A549 (cell line): ENCODE results near the gene KRT17. TPM values are rescaled to one million over a fixed set of nuclear protein-coding genes. Genes with fewer than 3 reads are reported as not detected.

Experiments used
- ATAC-seq, 2 experiments: fragments of 200-7000 bp in 1 of 2; fragments of >200 bp in 1 of 2; cut with Nextera tagmentation in 1 of 2; cut with Tn5 transposase in 1 of 2; 3 replicates each; pipeline versions ENCODE4 v1.8.0 to v1.9.1; 2018 to 2020; ENCODE audit warnings: mild to moderate bottlenecking in 1 of 2, moderate library complexity in 1 of 2
- CTCF ChIA-PET: fragments of 300-600 bp; sonication (Branson Sonifier 250); formaldehyde crosslinking; extraction: SDS; loops from one replicate; lab custom pipeline; 2021; ENCODE audit warnings: antibody characterized with exemption, inconsistent platforms; lab: Yijun Ruan, JAX
- POLR2A ChIA-PET: fragments of 350-600 bp; formaldehyde crosslinking; extraction: SDS; loops from one replicate; lab custom pipeline; 2021; ENCODE audit warnings: antibody characterized with exemption, inconsistent platforms; lab: Yijun Ruan, JAX
- DNase-seq, 2 experiments: peaks; one replicate each; pipeline versions ENCODE4 v3.0.0 to v3.0.0-alpha.2; 2011 to 2016; ENCODE audit warnings: low read depth in 1 of 2, low spot score in 1 of 2
- FAIRE-seq: peaks from 2 replicates; lab custom pipeline; 2011; peaks lifted over from hg19 to GRCh38; lab: Jason Lieb, UNC
- H3K27ac ChIP-seq, 2 experiments: fragments of >200 bp; sonication (Bioruptor Twin); formaldehyde crosslinking; 3 replicates each; pipeline ENCODE4 v1.5.1; 2016 to 2017
- H3K4me1 ChIP-seq: fragments of >200 bp; sonication (Bioruptor Twin); formaldehyde crosslinking; 3 replicates; pipeline ENCODE4 v1.6.1; 2016
- H3K4me2 ChIP-seq: fragments of >200 bp; sonication (Bioruptor Twin); formaldehyde crosslinking; 3 replicates; pipeline ENCODE4 v1.6.1; 2016
- H3K4me3 ChIP-seq: fragments of >200 bp; sonication (Bioruptor Twin); formaldehyde crosslinking; 3 replicates; pipeline ENCODE4 v1.5.1; 2016
- H3K9me3 ChIP-seq: fragments of >200 bp; sonication (Bioruptor Twin); formaldehyde crosslinking; 3 replicates; pipeline ENCODE4 v1.6.1; 2016
- CBX2 ChIP-seq: fragments of 200-600 bp; sonication (generic); IDR thresholded peaks from 2 replicates; pipeline ENCODE4 v1.6.1; 2016; ENCODE audit warnings: low read depth, mild to moderate bottlenecking, borderline replicate concordance
- CEBPB ChIP-seq, 2 experiments: fragments of >200 bp in 1 of 2; sonication (Bioruptor Twin) in 1 of 2; formaldehyde crosslinking in 1 of 2; IDR thresholded peaks; 2 replicates each; pipeline ENCODE4 v1.6.1; 2012 to 2016
- FOXS1 ChIP-seq: fragments of 250-450 bp; sonication (Bioruptor Pico); IDR thresholded peaks from 2 replicates; pipeline ENCODE4 v1.5.0; 2020; ENCODE audit warnings: mild to moderate bottlenecking, moderate library complexity
- HMGXB4 ChIP-seq: fragments of 250-450 bp; sonication (Bioruptor Pico); IDR thresholded peaks from 2 replicates; pipeline ENCODE4 v1.5.0; 2021; ENCODE audit warnings: mild to moderate bottlenecking, moderate library complexity, borderline replicate concordance
- JUN ChIP-seq, 2 experiments: fragments of >200 bp; sonication (Bioruptor Twin); formaldehyde crosslinking; IDR thresholded peaks; 2 replicates in 1 of 2; 3 replicates in 1 of 2; pipeline ENCODE4 v1.6.1; 2016 to 2017
- MAZ ChIP-seq: fragments of 150-350 bp; IDR thresholded peaks from 2 replicates; pipeline ENCODE4 v1.6.1; 2014; ENCODE audit warnings: antibody characterized with exemption, low read depth, low read length, borderline replicate concordance
- RARB ChIP-seq: fragments of 250-450 bp; sonication (Bioruptor Pico); IDR thresholded peaks from 2 replicates; pipeline ENCODE4 v1.8.0; 2021; ENCODE audit warnings: mild to moderate bottlenecking, moderate library complexity
- RFX5 ChIP-seq: fragments of 450-650 bp; IDR thresholded peaks from 2 replicates; pipeline ENCODE4 v1.7.1; 2014; ENCODE audit warnings: antibody characterized with exemption, mild to moderate bottlenecking, moderate library complexity
- RNF2 ChIP-seq: fragments of 200-600 bp; sonication (generic); IDR thresholded peaks from 2 replicates; pipeline ENCODE4 v1.6.1; 2016; ENCODE audit warnings: low read depth, mild to moderate bottlenecking, antibody characterized with exemption, moderate library complexity, borderline replicate concordance
- SMC3 ChIP-seq: fragments of >200 bp; sonication (Bioruptor Twin); formaldehyde crosslinking; IDR thresholded peaks from 3 replicates; pipeline ENCODE4 v1.6.1; 2018; ENCODE audit warnings: inconsistent platforms
- SREBF2 ChIP-seq: fragments of 450-650 bp; IDR thresholded peaks from 2 replicates; pipeline ENCODE4 v1.6.1; 2014; ENCODE audit warnings: mild to moderate bottlenecking, moderate library complexity
- TFCP2L1 ChIP-seq: fragments of 250-450 bp; sonication (Bioruptor Pico); IDR thresholded peaks from 2 replicates; pipeline ENCODE4 v1.5.0; 2021; ENCODE audit warnings: mild to moderate bottlenecking
- ZC3H11A ChIP-seq: fragments of 450-650 bp; IDR thresholded peaks from 2 replicates; pipeline ENCODE4 v1.6.1; 2014; ENCODE audit warnings: antibody characterized with exemption, mild to moderate bottlenecking
- ZFP36 ChIP-seq: fragments of 450-650 bp; IDR thresholded peaks from 2 replicates; pipeline ENCODE4 v1.6.1; 2014; ENCODE audit warnings: borderline replicate concordance; ENCODE audit not compliant: partially characterized antibody
- WGBS: methylation state at CpG from one replicate; pipeline ENCODE4 v1.1.6; 2017; ENCODE audit errors: missing lambda C conversion rate; 5-methylcytosine and 5-hydroxymethylcytosine counted together
- polyA plus RNA-seq, 4 experiments: library from polyadenylated mRNA; depleted of rRNA in 3 of 4; stranded (reverse); fragments of >200 nt; fragmentation: RNase III in 1 of 4; extraction: RNeasy Plus Mini Kit Qiagen cat#74134 plus additional on column Dnase treatment in 1 of 4; gene quantifications; 2 replicates in 3 of 4; 3 replicates in 1 of 4; pipeline ENCODE4 v1.2.3, GENCODE V29; 2011 to 2017
- TF ChIP-seq, protein P1 (sequence below): IDR thresholded peaks from 2 replicates; pipeline ENCODE4 v1.6.1; 2012
- TF ChIP-seq, protein P2 (sequence below): fragments of 450-650 bp; IDR thresholded peaks from 2 replicates; pipeline ENCODE4 v1.6.1; 2014; ENCODE audit warnings: antibody characterized with exemption
- TF ChIP-seq, protein P3 (sequence below): fragments of >200 bp; sonication (Bioruptor Twin); formaldehyde crosslinking; IDR thresholded peaks from 2 replicates; pipeline ENCODE4 v1.6.1; 2016

KRT17 gene
- polyA plus RNA-seq, 2 of the 4 experiments (the other 2 are of a cell fraction): 0.43 to 1.2 TPM

GRCh38 chr17:41656249-41657023 lies 32.1 kb upstream of the KRT17 start:
- WGBS: 91% methylated on average over 15 of the region's 16 CpGs
- peak overlapping the region in 1 of 2 experiments; percentile 55; a peak in 3 of 6 replicates for H3K27ac ChIP-seq
- peaks cover 33% of the 10 kb centered on the region for H3K4me1 ChIP-seq
- no peak overlapping the region for H3K4me3 ChIP-seq
- H3K4me2 ChIP-seq: no peak overlapping the region
- CTCF ChIA-PET: interaction anchor here (0.5 to 20.9 kb wide), 7 partner anchors 8 to 1290 kb away, joined by 3 to 678 read pairs (median 4); no protein-coding TSS in a partner anchor
- ATAC-seq: peak in 1 of 2 experiments; percentile 9; a peak in 2 of 6 replicates
- DNase-seq: no peak
- no peak for TF ChIP-seq RFX5
- no peak for TF ChIP-seq RARB (CRISPR knock-in tag)
- TF ChIP-seq, protein P1, sequence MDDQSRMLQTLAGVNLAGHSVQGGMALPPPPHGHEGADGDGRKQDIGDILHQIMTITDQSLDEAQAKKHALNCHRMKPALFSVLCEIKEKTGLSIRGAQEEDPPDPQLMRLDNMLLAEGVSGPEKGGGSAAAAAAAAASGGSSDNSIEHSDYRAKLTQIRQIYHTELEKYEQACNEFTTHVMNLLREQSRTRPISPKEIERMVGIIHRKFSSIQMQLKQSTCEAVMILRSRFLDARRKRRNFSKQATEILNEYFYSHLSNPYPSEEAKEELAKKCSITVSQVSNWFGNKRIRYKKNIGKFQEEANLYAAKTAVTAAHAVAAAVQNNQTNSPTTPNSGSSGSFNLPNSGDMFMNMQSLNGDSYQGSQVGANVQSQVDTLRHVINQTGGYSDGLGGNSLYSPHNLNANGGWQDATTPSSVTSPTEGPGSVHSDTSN: no peak
- no peak for TF ChIP-seq TFCP2L1 (CRISPR knock-in tag)
- no peak for TF ChIP-seq CBX2
- TF ChIP-seq ZFP36: no peak
- TF ChIP-seq, protein P2, sequence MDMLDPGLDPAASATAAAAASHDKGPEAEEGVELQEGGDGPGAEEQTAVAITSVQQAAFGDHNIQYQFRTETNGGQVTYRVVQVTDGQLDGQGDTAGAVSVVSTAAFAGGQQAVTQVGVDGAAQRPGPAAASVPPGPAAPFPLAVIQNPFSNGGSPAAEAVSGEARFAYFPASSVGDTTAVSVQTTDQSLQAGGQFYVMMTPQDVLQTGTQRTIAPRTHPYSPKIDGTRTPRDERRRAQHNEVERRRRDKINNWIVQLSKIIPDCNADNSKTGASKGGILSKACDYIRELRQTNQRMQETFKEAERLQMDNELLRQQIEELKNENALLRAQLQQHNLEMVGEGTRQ: no peak
- no peak for TF ChIP-seq HMGXB4 (CRISPR knock-in tag)
- no peak for TF ChIP-seq MAZ
- TF ChIP-seq CEBPB (IDR thresholded peaks at IDR 0.05): no peak
- TF ChIP-seq FOXS1 (CRISPR knock-in tag): no peak
- no peaks in the 10 kb centered on the region for H3K9me3 ChIP-seq
- no peak for FAIRE-seq
- POLR2A ChIA-PET: interaction anchor here (0.6 kb wide), 1 partner anchor 750 kb away, joined by 3 read pairs; no protein-coding TSS in a partner anchor

GRCh38 chr17:41655611-41656111 lies 31.3 kb upstream of the KRT17 start:
- POLR2A ChIA-PET: interaction anchor here (0.5 to 0.6 kb wide), 2 partner anchors 76 to 749 kb away, joined by 3 read pairs; no protein-coding TSS in a partner anchor
- no peak for TF ChIP-seq JUN (IDR thresholded peaks at IDR 0.05)
- no peak for TF ChIP-seq RARB (CRISPR knock-in tag)
- TF ChIP-seq, protein P3, sequence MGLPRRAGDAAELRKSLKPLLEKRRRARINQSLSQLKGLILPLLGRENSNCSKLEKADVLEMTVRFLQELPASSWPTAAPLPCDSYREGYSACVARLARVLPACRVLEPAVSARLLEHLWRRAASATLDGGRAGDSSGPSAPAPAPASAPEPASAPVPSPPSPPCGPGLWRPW: no peak
- TF ChIP-seq SMC3: no peak
- TF ChIP-seq RNF2: no peak
- TF ChIP-seq SREBF2: no peak
- no peak for TF ChIP-seq ZC3H11A
- ATAC-seq (peak in 1 of 2 experiments; percentile 28; a peak in 3 of 6 replicates), FAIRE-seq (no peak), DNase-seq (peak in 1 of 2 experiments; percentile 51)
- peaks cover 38% of the 10 kb centered on the region for H3K4me1 ChIP-seq
- 57% methylated on average over 17 of the region's 18 CpGs for WGBS
- H3K27ac ChIP-seq: peak overlapping the region; percentile 43 to 55; a peak in 4 of 6 replicates
- no peak overlapping the region; the same call in 2 of the 3 replicates for H3K4me2 ChIP-seq
- H3K4me3 ChIP-seq: no peak overlapping the region
- CTCF ChIA-PET: interaction anchor here (0.5 to 20.9 kb wide), 7 partner anchors 9 to 1289 kb away, joined by 3 to 678 read pairs (median 4); no protein-coding TSS in a partner anchor
- H3K9me3 ChIP-seq: no peaks in the 10 kb centered on the region
